Measurements from ENCODE around the gene PLSCR1. TPM values are rescaled to one million over a fixed set of nuclear protein-coding genes. Genes with fewer than 3 reads are reported as not detected.

Gene PLSCR1, protein sequence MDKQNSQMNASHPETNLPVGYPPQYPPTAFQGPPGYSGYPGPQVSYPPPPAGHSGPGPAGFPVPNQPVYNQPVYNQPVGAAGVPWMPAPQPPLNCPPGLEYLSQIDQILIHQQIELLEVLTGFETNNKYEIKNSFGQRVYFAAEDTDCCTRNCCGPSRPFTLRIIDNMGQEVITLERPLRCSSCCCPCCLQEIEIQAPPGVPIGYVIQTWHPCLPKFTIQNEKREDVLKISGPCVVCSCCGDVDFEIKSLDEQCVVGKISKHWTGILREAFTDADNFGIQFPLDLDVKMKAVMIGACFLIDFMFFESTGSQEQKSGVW
- 43.9 to 54.0 TPM (median 48.2 TPM) in 5 replicates for total RNA-seq (2022; extraction: Qiagen RNA extraction; ENCODE audit: low read depth)

DNA sequence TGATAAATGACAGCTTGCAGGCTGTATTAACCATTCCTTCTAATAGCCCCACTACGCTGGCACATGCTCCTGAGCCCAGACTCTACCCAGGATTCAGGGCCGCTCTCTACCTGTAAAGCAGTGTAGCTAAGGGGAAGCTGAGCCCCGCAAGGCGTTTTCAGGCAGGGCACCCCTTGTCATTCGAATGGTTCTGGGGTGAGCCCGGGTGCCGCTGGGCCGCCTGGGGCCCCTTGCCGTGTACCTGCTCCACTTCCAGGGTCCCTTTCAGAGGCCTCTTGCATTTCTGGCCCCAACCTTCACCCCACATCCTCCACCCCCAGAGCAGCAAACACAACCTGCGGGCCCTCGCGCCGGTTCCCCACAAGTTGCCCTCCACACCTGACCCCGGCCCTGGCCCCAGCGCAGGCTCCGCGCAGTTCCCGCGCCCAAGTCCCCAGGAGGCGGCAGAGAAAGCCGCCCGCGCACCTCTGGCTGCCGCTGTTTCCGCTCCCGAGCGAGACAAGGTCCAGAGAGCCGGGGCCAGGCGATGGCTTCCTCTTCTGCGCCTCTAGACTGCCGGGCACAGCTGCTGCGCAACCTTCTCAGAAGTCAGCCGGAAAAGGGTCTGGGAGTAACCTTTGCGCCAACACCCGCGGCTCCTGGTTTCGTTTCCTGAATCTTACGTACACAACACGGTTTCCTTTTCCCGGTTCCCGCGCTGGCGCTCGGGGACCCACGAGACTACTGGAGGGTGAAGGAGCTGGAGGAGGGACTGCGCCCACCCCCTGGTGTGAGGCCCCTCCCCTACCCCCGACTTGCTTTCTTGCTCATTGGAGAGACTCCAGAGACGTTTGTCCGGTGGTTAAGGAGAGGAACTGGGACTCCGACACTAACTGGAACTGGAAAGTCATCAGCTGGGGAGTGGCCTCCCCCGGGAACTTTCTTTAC is at the start of gene PLSCR1:
Gene PLSCR1, minus strand, starts transcription at position 606 of the 927 bp plus-strand sequence. CDS start 8,055 bp downstream, outside the sequence.

DNA sequence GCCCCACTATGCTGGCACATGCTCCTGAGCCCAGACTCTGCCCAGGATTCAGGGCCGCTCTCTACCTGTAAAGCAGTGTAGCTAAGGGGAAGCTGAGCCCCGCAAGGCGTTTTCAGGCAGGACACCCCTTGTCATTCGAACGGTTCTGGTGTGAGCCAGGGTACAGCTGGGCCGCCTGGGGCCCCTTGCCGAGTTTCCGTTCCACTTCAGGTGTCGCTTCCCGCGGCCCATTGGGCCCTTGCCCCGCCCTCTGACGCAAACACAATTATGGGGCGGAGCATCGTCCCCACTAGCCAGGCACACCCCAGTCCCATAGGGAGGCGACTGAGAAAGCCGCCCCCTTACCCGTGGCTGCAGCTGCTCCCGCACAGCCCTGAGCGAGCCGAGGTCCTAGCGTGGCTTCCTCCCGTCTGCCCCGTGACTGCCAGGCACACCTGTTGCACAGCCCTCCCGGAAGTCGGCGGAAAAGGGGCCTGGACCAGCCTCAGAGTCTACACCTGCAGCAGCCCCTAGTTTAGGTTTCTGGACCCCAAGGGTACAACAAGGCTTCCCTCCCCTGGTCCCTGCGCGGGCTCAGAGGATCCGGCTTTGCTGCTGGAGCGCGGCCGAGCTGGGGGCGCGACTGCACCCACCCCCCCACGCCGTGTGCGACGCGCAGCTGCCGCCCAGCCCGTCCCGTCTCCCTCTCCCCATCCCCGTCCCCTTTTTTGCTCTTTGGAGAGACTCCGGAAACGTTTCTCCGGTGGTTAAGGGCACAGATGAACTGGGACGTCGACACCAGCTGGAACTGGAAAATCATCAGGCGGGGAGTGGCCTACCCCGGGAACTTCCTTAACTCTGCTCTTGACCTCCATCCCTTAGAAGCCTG is 75.0 kb downstream of the PLSCR1 start, which contains the start of gene PLSCR2:
Gene PLSCR2, minus strand, starts transcription at position 412 of the 868 bp plus-strand sequence. CDS start 9,657 bp downstream, outside the sequence.

Other genes with a start within 250 kb of the PLSCR1 start
- not detected in 5 replicates for gene PLSCR2, start 75.0 kb downstream of the PLSCR1 start, total RNA-seq (2022; extraction: Qiagen RNA extraction; ENCODE audit: low read depth)
- gene PLSCR5, start 60.7 kb upstream of the PLSCR1 start, total RNA-seq (2022; extraction: Qiagen RNA extraction; ENCODE audit: low read depth) = not detected in 5 replicates